CD4-positive, alpha-beta T cell treated with Interferon alpha-2 for 1 hour (primary cell): Measurements from ENCODE around the gene ADAMTSL2.

Experiments
- DNase-seq, 2 donors: peaks; one replicate each; pipeline ENCODE4 v3.0.0-alpha.2; 2020 to 2022

The ADAMTSL2 gene

DNA sequence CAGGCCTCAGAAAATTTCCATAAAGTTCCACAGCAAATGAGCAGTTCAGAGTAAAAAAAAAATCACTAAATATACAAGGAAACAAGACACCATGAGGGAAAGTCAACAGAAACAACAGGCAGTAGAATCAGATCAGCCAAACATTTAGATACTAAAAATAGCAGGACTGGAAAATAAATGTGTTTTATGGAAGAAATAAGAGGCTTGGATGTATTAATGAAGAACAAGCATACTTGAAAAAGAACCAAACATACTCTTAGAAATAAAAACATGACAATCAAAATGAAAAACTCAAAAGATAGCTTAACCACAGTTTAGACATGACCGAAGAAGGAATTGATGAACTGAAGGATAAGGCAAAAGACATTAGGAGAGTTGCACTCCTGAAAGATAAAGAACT is 32.4 kb upstream of the ADAMTSL2 start:
- no peak for DNase-seq

GRCh38 chr9:133505186-133505830 is 29.2 kb upstream of the ADAMTSL2 start:
- DNase-seq, result no peak

- no peak for DNase-seq
These were observed 28.4 kb upstream of the ADAMTSL2 start for GRCh38 chr9:133505901-133506652.

- DNase-seq, result no peak
These were observed 27.9 kb upstream of the ADAMTSL2 start for GRCh38 chr9:133506653-133507038.

- no peak for DNase-seq
These were observed 27.1 kb upstream of the ADAMTSL2 start for GRCh38 chr9:133507246-133507965.

DNA sequence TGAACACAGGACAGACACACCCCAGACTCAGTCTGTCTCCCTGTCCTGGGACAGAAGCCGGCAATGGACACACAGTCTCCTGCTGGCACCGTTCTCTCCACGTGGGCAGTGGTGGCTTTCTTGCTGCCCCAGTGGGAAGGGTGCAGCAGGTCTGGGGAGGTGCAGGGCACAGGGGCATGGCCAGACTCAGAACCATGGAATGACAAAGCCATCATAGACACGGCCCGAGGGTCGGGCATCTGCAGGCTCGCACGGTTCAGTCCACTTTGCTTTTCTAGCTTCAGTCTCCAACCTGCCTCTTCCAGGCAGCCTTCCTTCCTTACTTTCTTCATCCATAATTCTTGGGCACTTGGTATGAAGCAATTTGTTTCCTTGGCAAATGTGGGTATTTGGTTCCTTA is 26.5 kb upstream of the ADAMTSL2 start:
- DNase-seq, result no peak

GRCh38 chr9:133509179-133510083 is 25.1 kb upstream of the ADAMTSL2 start:
- DNase-seq, result peak in 1 of 2 donors; percentile 12

- no peak for DNase-seq
These were observed 23.5 kb upstream of the ADAMTSL2 start for GRCh38 chr9:133510926-133511505.

DNA sequence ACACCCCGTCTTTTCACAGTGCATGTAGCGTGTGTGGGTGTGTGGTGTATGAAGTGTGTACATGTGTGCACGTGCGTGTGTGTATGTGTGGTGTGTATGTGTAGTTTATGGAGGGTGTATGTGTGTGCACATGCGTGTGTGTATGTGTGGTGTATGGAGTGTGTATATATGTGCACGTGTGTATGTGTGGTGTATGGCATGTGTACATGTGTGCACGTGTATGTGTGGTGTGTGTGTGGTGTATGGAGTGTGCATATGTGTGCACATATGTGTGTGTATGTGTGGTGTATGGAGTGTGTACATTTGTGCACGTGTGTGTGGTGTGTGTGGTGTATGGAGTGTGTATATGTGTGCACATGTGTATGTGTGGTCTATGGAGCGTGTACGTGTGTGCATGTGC is 22.9 kb upstream of the ADAMTSL2 start:
- no peak for DNase-seq

GRCh38 chr9:133512253-133513213 is 22.0 kb upstream of the ADAMTSL2 start:
- DNase-seq, result no peak

- DNase-seq, result no peak
These were observed 21.0 kb upstream of the ADAMTSL2 start for GRCh38 chr9:133513214-133514100.

GRCh38 chr9:133514460-133515239 is 19.9 kb upstream of the ADAMTSL2 start:
- DNase-seq, result no peak

DNA sequence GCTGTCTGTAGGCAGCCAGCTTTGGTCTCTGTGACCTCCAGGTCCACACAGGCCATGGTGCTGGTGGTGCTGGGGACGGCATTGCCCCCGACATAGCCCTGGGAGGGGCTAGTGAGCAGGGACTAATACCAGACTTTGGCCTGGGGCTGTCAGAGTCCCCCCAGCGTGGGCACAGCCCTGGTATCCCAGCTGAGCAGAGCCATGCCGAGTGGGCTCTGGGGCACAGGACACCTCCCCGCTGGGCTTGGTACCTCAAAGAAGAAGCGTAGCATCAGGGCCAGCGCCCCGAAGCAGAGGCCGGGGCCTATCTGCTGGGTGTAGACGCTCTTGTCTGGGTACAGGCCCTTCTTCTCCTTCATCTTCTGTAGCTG is 19.3 kb upstream of the ADAMTSL2 start:
- DNase-seq, result no peak

GRCh38 chr9:133515615-133516255 is 18.8 kb upstream of the ADAMTSL2 start:
- DNase-seq, result no peak

DNA sequence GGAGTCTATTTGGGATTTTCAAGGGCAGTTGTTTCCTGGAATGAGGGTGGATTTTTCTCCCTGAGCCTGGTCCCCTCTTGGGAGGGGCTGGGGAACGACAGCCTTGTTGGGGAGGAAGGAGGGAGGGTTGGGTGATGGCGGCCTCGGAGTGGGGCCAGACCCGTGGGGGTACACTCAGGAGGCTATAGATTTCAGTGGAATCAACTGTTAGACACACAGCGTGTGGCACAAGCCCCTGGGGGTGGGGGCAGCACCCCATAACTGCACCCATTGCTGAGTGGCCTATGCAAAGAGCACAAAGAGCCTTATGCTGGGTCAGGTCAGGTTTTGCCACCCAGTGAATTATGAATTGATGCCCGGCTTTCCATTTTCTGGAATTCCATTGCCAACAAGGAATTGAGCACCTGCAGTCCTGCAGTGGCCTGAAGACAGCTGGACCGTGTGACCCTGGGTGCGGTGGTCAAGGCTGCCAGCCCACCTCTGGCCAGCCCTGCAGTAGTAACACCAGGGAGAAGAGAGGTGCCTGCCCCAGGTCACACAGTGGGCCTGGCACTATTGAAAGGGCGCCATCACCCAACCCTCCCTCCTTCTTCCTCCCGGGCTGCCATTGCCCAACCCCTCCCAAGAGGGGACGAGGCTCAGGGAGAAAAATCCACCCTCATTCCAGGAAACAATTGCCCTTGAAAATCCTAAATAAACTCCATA is 18.1 kb upstream of the ADAMTSL2 start:
- no peak for DNase-seq

DNA sequence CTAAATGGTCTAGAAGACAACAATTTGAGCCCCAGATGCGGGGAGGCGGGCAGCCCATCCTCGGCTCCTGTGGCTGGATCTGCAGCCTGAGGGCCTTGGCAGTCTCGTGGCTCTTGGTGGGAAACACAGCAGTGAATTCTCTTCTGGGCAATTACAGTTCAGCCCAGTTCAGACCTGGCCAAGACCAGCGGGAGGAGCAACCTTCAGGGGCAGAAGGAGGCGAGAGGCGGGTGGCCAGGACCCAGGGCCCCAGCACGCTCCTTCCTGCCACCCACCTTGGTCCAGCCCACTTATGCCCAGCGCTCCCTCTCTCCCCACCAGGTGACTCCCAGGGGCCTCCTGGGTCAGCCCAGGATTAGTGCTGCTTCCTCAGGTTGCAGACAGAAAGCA is 17.5 kb upstream of the ADAMTSL2 start:
- DNase-seq, result no peak

DNA sequence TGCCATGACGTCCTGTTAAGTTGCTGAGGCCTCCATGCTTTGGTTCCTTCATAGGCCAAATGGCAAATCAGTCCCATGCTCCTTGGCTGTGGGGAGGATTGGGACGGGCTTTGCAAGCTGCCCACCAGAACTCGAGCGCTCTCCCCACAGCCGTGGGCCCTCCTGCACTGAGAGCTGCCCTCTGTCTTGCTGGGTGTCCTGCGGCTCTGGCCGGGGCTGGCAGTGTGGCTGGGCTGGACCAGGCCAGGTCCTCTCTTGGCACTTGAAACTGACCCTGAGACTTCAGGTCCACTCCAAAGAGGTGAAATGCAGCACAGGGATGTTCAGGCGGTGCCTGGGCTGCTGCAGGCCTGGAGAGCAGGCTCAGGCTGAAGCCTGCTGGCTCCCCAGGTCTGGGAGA is 16.8 kb upstream of the ADAMTSL2 start:
- no peak for DNase-seq

GRCh38 chr9:133518200-133518599 is 16.3 kb upstream of the ADAMTSL2 start:
- no peak for DNase-seq
